Pancreas (tissue), 10 donors: Measurements from ENCODE around the gene CBFA2T2. TPM values are rescaled to one million over a fixed set of nuclear protein-coding genes. Genes with fewer than 3 reads are reported as not detected.

Source experiments
- ATAC-seq, 4 donors: fragments of 200-7000 bp; cut with Tn5 transposase; one replicate each; pipeline versions ENCODE4 v1.8.0 to v1.9.1; 2020; ENCODE audit warnings: mild to moderate bottlenecking in 4 of 4, moderate library complexity in 4 of 4
- DNase-seq, 6 donors: peaks; one replicate each; pipeline ENCODE4 v3.0.0-alpha.2; 2020
- FAIRE-seq: peaks from 2 replicates; lab custom pipeline; 2012; peaks lifted over from hg19 to GRCh38; lab: Jason Lieb, UNC
- H3K27ac ChIP-seq, 4 donors: fragments of 200-600 bp; sonication (generic); 1 replicate in 3 of 4; 2 replicates in 1 of 4; pipeline versions ENCODE4 v1.5.0 to v1.8.0; 2020
- H3K27me3 ChIP-seq, 4 donors: fragments of 200-600 bp; one replicate each; pipeline ENCODE4 v1.8.0; 2021
- H3K36me3 ChIP-seq, 3 donors: fragments of 200-600 bp; sonication (generic) in 1 of 3; one replicate each; pipeline versions ENCODE4 v1.5.0 to v1.8.0; 2020 to 2021
- H3K4me1 ChIP-seq, 3 donors: fragments of 200-600 bp; one replicate each; pipeline ENCODE4 v1.8.0; 2021
- H3K4me3 ChIP-seq, 4 donors: fragments of 200-600 bp; sonication (generic) in 2 of 4; one replicate each; pipeline versions ENCODE4 v1.5.0 to v1.8.0; 2020 to 2021
- H3K9me3 ChIP-seq, 4 donors: fragments of 200-600 bp; one replicate each; pipeline ENCODE4 v1.8.0; 2021
- WGBS, 2 donors: extraction: QIAGEN DNeasy Blood & Tissue Kit; methylation state at CpG; one replicate each; pipeline ENCODE4 v1.1.7; 2013; 5-methylcytosine and 5-hydroxymethylcytosine counted together
- intact Hi-C, 3 donors: fragments of 100-400 bp; cut with DNase I; formaldehyde crosslinking; loops; one replicate each; pipeline versions ENCODE4 v1.11.1 to v1.14.2; 2022
- polyA plus RNA-seq, 2 donors: library from polyadenylated mRNA; stranded (reverse); fragments of 200-250 nt; gene quantifications; one replicate each; pipeline ENCODE4 v1.2.3, GENCODE V29; 2013
- total RNA-seq, 6 donors: library from RNA; stranded (reverse); fragmentation: NEBNext Ultra II Directional in 4 of 6; extraction: Animal tissue kit (Norgen Biotek cat#: 25700) in 4 of 6; gene quantifications; one replicate each; pipeline versions ENCODE4 v1.2.1 to v1.2.4, GENCODE V29; 2021 to 2023
- TF ChIP-seq, protein P1 (sequence below), 4 donors: fragments of 200-600 bp; sonication (generic) in 3 of 4; IDR thresholded peaks; one replicate each; pipeline versions ENCODE4 v1.5.0 to v1.8.0; 2021; ENCODE audit warnings: antibody characterized with exemption in 4 of 4
- donor health status: healthy with polysubstance abuse.
- donor health status: DM: no; HTN: no; CAD: no; lungs with moderate emphysema.
- donor health status: DM: no; HTN: no; CAD: no.
- donor health status: control.
- donor health status: control.
- donor health status: Bipolar disorder and iron deficiency.
- donor health status: DM: yes; HTN: yes; CAD: no.
- donor health status: DM: no; HTN: no; CAD: no.
- donor health status: DM: no; HTN: no; CAD: no.
- donor health status: DM: yes; HTN: yes; CAD: no.

CBFA2T2 gene
- total and polyA plus RNA-seq, 8 donors = 4.7 to 11.6 (median 7.5) TPM

DNA sequence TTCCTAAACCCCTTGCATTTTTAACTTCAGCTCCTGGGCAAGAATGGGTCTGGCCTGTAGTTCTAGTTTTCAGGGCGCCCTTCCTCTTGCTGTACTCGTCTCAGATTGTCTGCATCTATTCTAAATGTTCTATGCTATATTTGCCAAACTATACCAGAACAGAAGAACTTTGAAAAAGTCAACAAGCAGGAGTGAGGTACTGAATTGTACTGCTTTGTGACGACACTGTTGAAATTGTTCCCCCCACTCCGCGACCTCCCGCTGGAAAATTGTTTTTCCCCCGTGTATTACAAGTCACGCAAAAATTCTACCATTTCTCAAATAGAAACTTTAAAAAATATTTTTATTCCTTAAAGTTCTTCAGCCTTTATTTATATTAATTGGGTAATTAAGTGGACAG, 73.9 kb downstream of the CBFA2T2 start:
- no peak for DNase-seq
- no peaks in the 10 kb centered on the region for H3K27me3 ChIP-seq
- H3K9me3 ChIP-seq = no peaks in the 10 kb centered on the region
- TF ChIP-seq, protein P1, sequence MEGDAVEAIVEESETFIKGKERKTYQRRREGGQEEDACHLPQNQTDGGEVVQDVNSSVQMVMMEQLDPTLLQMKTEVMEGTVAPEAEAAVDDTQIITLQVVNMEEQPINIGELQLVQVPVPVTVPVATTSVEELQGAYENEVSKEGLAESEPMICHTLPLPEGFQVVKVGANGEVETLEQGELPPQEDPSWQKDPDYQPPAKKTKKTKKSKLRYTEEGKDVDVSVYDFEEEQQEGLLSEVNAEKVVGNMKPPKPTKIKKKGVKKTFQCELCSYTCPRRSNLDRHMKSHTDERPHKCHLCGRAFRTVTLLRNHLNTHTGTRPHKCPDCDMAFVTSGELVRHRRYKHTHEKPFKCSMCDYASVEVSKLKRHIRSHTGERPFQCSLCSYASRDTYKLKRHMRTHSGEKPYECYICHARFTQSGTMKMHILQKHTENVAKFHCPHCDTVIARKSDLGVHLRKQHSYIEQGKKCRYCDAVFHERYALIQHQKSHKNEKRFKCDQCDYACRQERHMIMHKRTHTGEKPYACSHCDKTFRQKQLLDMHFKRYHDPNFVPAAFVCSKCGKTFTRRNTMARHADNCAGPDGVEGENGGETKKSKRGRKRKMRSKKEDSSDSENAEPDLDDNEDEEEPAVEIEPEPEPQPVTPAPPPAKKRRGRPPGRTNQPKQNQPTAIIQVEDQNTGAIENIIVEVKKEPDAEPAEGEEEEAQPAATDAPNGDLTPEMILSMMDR (IDR thresholded peaks at IDR 0.05) = no peak
- intact Hi-C loops = no loop called here
- H3K36me3 ChIP-seq = no peaks in the 10 kb centered on the region
- H3K4me1 ChIP-seq = peaks cover under 1 to 16% (median 8%) of the 10 kb centered on the region in 3 donors
- FAIRE-seq = no peak
- 91 to 93% methylated on average over 8 of the region's 8 CpGs for WGBS, 2 donors
- H3K27ac ChIP-seq = no peak overlapping the region
- no peak overlapping the region for H3K4me3 ChIP-seq
- no peak for ATAC-seq

DNA sequence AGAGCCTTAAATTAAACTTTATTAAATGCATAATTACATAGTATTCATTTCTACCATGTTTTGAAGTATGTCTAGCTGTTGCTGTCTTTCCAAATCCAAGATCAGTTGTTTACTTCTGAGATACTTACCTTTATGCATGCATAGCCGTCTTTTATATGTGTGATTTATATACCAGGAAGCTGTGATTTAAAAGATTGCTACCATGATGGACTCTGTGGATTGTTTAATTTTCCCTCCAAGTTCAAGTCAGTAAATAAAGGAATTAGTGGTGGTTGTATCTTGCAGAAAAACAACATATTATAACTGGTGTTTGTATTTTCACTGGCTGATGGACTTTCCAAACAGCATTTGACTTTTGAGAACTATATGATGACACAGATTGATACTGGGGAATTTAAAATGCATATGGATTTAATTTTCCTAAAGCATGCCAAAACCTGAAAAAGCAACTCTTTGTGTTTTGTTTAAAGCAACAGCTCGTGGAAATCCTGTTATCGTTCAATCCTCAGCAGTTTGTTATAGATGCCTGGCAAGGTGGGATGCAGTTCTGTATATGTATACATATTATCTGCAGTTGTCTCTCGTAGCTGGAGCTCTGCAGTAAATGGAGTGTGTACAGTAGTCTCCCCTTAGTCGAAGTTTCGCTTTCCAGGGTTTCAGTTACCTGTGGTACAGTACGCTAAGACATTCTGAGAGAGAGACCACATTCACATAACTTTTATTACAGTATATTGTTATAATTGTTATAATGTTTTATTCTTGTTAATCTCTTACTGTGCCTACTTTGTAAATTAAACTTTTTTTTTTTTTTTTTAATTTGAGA, 77.1 kb downstream of the CBFA2T2 start:
- 75 to 78% methylated on average over 7 of the region's 7 CpGs for WGBS, 2 donors
- Histone ChIP-seq H3K4me3 (no peak overlapping the region), H3K27ac (no peak overlapping the region), H3K27me3 (no peaks in the 10 kb centered on the region), H3K36me3 (no peaks in the 10 kb centered on the region), H3K4me1 (peaks cover 8 to 22% (median 14%) of the 10 kb centered on the region in 3 donors), H3K9me3 (no peaks in the 10 kb centered on the region)
- DNase-seq (no peak), FAIRE-seq (no peak), ATAC-seq (no peak)
- intact Hi-C loops = no loop called here
- TF ChIP-seq, protein P1 (IDR thresholded peaks at IDR 0.05) = no peak

DNA sequence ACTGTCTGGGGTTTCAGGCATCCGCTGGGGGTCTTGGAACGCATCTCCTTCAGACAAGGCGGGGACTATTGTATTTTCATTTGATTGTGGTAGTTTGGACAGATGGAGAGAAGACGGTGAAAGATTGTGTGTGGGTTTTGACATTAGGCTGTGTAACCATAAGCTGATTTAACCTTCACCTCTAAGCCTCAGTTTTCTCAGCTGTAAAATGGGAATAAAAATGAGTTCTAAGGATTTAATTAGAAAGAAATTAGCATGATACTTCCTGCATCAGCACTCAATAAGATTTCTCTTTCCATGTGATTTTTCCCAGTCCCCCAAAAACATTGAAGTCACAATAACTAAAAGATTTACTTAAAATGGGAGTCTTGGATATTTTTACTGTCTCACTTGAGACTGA, 78.1 kb downstream of the CBFA2T2 start:
- Histone ChIP-seq H3K9me3 (no peaks in the 10 kb centered on the region), H3K36me3 (no peaks in the 10 kb centered on the region), H3K4me1 (peaks cover 8 to 16% (median 9%) of the 10 kb centered on the region in 3 donors), H3K27me3 (no peaks in the 10 kb centered on the region), H3K4me3 (no peak overlapping the region), H3K27ac (no peak overlapping the region)
- 95 to 99% methylated on average over 4 of the region's 4 CpGs for WGBS, 2 donors
- no peak for DNase-seq
- intact Hi-C loops = no loop called here
- no peak for ATAC-seq
- TF ChIP-seq, protein P1 (IDR thresholded peaks at IDR 0.05) = no peak
- FAIRE-seq = no peak

DNA sequence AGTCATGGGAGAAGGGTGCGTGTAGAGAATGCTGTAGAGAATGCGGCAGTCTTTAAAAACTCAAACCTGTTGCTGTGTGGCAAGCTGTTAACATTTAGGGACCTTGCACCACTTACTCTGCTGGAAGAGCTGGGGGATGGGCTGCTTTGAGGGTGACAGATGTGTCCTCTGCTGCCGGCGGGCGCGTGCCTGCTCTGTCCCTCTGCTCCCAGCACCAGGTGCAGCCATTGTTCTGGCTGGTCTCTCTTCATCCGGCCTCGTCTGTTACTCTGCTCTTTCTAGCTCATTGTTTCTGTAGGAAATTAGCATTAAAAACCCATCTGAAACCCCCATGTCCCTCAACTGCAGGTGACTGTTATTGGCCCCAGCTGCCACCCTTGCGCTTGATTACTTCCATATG, 78.5 kb downstream of the CBFA2T2 start:
- no peaks in the 10 kb centered on the region for H3K9me3 ChIP-seq
- no peak overlapping the region for H3K27ac ChIP-seq
- intact Hi-C loops = no loop called here
- TF ChIP-seq, protein P1 (IDR thresholded peaks at IDR 0.05) = no peak
- peaks cover 8 to 16% (median 9%) of the 10 kb centered on the region in 3 donors for H3K4me1 ChIP-seq
- no peaks in the 10 kb centered on the region for H3K27me3 ChIP-seq
- ATAC-seq (peak in 3 of 4 donors; percentile 24 to 81 (median 77)), DNase-seq (peak in 1 of 6 donors; percentile 11), FAIRE-seq (no peak)
- 85 to 86% methylated on average over 9 of the region's 9 CpGs for WGBS, 2 donors
- H3K4me3 ChIP-seq = no peak overlapping the region
- H3K36me3 ChIP-seq = no peaks in the 10 kb centered on the region
